Astrocyte (in vitro differentiated cells and primary cell): ENCODE results near the gene CBLC. TPM values are rescaled to one million over a fixed set of nuclear protein-coding genes. Genes with fewer than 3 reads are reported as not detected.

Source experiments
- DNase-seq: peaks from one replicate; pipeline ENCODE4 v3.0.0-alpha.2; 2010; ENCODE audit warnings: low read depth
- FAIRE-seq: peaks from 2 replicates; lab custom pipeline; 2011; peaks lifted over from hg19 to GRCh38; lab: Jason Lieb, UNC
- H2AFZ ChIP-seq: 2 replicates; pipeline ENCODE4 v1.6.0; 2012; ENCODE audit warnings: low read depth, low read length, inconsistent platforms
- H3K27ac ChIP-seq: 2 replicates; pipeline ENCODE4 v1.5.1; 2011; ENCODE audit warnings: low read depth, low read length, inconsistent platforms
- H3K27me3 ChIP-seq: 2 replicates; pipeline ENCODE4 v1.6.0; 2011; ENCODE audit warnings: low read length, inconsistent platforms; ENCODE audit not compliant: insufficient read depth
- H3K36me3 ChIP-seq: 2 replicates; pipeline ENCODE4 v1.5.1; 2011; ENCODE audit warnings: low read length, inconsistent platforms; ENCODE audit not compliant: insufficient read depth
- H3K4me1 ChIP-seq: 2 replicates; pipeline ENCODE4 v1.5.1; 2011; ENCODE audit warnings: low read length, inconsistent platforms; ENCODE audit not compliant: insufficient read depth
- H3K4me2 ChIP-seq: 2 replicates; pipeline ENCODE4 v1.6.0; 2012; ENCODE audit warnings: low read length, inconsistent platforms
- H3K4me3 ChIP-seq: 2 replicates; pipeline ENCODE4 v1.5.1; 2011; ENCODE audit warnings: low read depth, mild to moderate bottlenecking, low read length, inconsistent platforms; ENCODE audit not compliant: insufficient read depth
- H3K79me2 ChIP-seq: 2 replicates; pipeline ENCODE4 v1.6.0; 2012; ENCODE audit warnings: mild to moderate bottlenecking, low read length, inconsistent platforms; ENCODE audit not compliant: insufficient read depth
- H3K9ac ChIP-seq: 2 replicates; pipeline ENCODE4 v1.6.0; 2012; ENCODE audit warnings: mild to moderate bottlenecking, low read length, inconsistent platforms
- H3K9me3 ChIP-seq: 2 replicates; pipeline ENCODE4 v1.5.1; 2012; ENCODE audit warnings: low read depth, mild to moderate bottlenecking, low read length, inconsistent platforms; ENCODE audit not compliant: insufficient read depth
- H4K20me1 ChIP-seq: 2 replicates; pipeline ENCODE4 v1.6.0; 2012; ENCODE audit warnings: low read length, inconsistent platforms; ENCODE audit not compliant: insufficient read depth
- H3K27ac Mint-ChIP-seq: one replicate; pipeline ENCODE4 v1.8.0; 2021; ENCODE audit warnings: mild to moderate bottlenecking, mixed read lengths; ENCODE audit not compliant: unreplicated experiment
- H3K27me3 Mint-ChIP-seq: one replicate; pipeline ENCODE4 v1.8.0; 2021; ENCODE audit warnings: low read depth, mixed read lengths; ENCODE audit not compliant: unreplicated experiment
- H3K36me3 Mint-ChIP-seq: one replicate; pipeline ENCODE4 v1.8.0; 2021; ENCODE audit warnings: low read depth, mixed read lengths; ENCODE audit not compliant: unreplicated experiment
- H3K4me1 Mint-ChIP-seq: one replicate; pipeline ENCODE4 v1.8.0; 2021; ENCODE audit warnings: low read depth, mixed read lengths; ENCODE audit not compliant: unreplicated experiment
- H3K4me3 Mint-ChIP-seq: one replicate; pipeline ENCODE4 v1.8.0; 2021; ENCODE audit warnings: mild to moderate bottlenecking, moderate library complexity, mixed read lengths; ENCODE audit not compliant: unreplicated experiment
- H3K9me3 Mint-ChIP-seq: one replicate; pipeline ENCODE4 v1.8.0; 2021; ENCODE audit warnings: mild to moderate bottlenecking, mixed read lengths; ENCODE audit not compliant: unreplicated experiment
- EZH2 ChIP-seq: IDR thresholded peaks from 2 replicates; pipeline ENCODE4 v1.6.1; 2012; ENCODE audit warnings: mild to moderate bottlenecking, low read length, inconsistent platforms; ENCODE audit not compliant: insufficient read depth
- total RNA-seq: library from RNA; stranded (reverse); gene quantifications from 2 replicates; pipeline ENCODE4 v1.2.1, GENCODE V29; 2021
- TF ChIP-seq, protein P1 (sequence below): IDR thresholded peaks from 2 replicates; pipeline ENCODE4 v1.5.1; 2011; ENCODE audit warnings: low read depth, mild to moderate bottlenecking, inconsistent platforms, low read length, moderate library complexity; ENCODE audit not compliant: insufficient read depth

Gene CBLC
- total RNA-seq, 1 donor from 2014 or later, result not detected

DNA sequence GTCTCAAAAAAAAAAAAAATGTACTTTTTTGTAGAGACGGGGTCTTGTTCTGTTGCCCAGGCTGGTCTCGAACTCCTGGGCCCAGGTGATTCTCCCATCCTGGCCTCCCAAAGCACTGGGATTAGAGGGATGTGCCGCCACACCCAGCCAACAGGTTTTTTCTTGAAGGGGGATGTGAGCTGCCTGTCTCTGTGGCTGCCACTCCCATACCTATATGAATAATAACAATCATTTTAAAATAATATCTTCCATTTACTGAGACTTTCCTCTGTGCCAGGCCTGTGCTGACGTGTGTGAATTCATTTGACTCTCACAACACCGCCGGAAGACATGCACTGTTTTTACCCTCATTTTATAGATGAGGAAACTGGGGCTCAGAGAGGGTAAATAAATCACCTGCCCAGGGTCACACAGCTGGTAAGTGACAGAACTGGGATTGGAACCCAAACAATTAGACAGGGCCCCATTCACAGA lies 36.4 kb upstream of the CBLC start:
- Mint-ChIP-seq H3K27me3 (peaks cover 2% of the 10 kb centered on the region), H3K4me3 (no peak overlapping the region), H3K9me3 (no peaks in the 10 kb centered on the region), H3K36me3 (no peaks in the 10 kb centered on the region), H3K4me1 (peaks cover 12% of the 10 kb centered on the region), H3K27ac (peak overlapping the region; percentile 66)
- Histone ChIP-seq H3K4me2 (no peak overlapping the region), H3K4me1 (peaks cover 41% of the 10 kb centered on the region), H3K79me2 (no peaks in the 10 kb centered on the region), H3K27me3 (no peaks in the 10 kb centered on the region), H3K4me3 (no peak overlapping the region), H3K9me3 (no peaks in the 10 kb centered on the region), H3K27ac (peak overlapping the region; percentile 83), H3K36me3 (no peaks in the 10 kb centered on the region), H3K9ac (peak overlapping the region; percentile 51), H4K20me1 (no peaks in the 10 kb centered on the region), H2AFZ (no peak overlapping the region)
- DNase-seq (no peak), FAIRE-seq (no peak)
- no peak for TF ChIP-seq EZH2

DNA sequence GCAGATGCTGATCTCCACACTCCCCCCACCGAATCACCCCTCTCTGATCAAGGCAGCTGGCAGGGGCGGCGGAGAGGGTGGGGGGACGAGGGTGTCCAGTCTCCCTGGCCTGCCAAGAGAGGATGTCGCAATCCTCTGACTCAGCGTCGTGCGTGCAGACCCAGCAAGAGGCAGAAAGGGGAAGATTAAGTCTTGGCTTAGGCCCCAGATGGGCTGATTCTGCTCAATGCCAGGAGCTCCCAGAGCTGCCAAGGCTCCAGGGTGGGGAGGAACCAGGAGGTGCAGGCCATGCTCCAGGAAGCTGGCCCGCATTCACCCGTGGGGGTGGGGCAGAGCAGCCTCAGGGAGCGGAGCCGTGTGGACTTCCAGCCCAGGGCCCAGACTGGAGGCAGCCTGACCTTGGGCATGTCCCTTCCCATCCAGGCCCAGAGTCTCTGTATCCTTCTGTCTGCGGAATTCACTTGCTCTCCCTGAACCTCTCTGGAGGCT lies 35.8 kb upstream of the CBLC start:
- no peak for FAIRE-seq
- no peak overlapping the region for H3K4me3 Mint-ChIP-seq
- TF ChIP-seq EZH2, result no peak
- TF ChIP-seq, protein P1, sequence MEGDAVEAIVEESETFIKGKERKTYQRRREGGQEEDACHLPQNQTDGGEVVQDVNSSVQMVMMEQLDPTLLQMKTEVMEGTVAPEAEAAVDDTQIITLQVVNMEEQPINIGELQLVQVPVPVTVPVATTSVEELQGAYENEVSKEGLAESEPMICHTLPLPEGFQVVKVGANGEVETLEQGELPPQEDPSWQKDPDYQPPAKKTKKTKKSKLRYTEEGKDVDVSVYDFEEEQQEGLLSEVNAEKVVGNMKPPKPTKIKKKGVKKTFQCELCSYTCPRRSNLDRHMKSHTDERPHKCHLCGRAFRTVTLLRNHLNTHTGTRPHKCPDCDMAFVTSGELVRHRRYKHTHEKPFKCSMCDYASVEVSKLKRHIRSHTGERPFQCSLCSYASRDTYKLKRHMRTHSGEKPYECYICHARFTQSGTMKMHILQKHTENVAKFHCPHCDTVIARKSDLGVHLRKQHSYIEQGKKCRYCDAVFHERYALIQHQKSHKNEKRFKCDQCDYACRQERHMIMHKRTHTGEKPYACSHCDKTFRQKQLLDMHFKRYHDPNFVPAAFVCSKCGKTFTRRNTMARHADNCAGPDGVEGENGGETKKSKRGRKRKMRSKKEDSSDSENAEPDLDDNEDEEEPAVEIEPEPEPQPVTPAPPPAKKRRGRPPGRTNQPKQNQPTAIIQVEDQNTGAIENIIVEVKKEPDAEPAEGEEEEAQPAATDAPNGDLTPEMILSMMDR, result no peak
- no peaks in the 10 kb centered on the region for H4K20me1 ChIP-seq
- H3K4me3 ChIP-seq, result no peak overlapping the region
- peak overlapping the region; percentile 75 for H3K9ac ChIP-seq
- H3K9me3 ChIP-seq, result no peaks in the 10 kb centered on the region
- no peaks in the 10 kb centered on the region for H3K79me2 ChIP-seq
- no peaks in the 10 kb centered on the region for H3K27me3 ChIP-seq
- peaks cover 41% of the 10 kb centered on the region for H3K4me1 ChIP-seq
- peaks cover 13% of the 10 kb centered on the region for H3K4me1 Mint-ChIP-seq
- no peaks in the 10 kb centered on the region for H3K9me3 Mint-ChIP-seq
- DNase-seq, result peak; percentile 100
- H3K36me3 Mint-ChIP-seq, result peaks cover 1% of the 10 kb centered on the region
- H3K27ac ChIP-seq, result peak overlapping the region; percentile 87
- peak overlapping the region; percentile 75 for H3K4me2 ChIP-seq
- peaks cover 4% of the 10 kb centered on the region for H3K27me3 Mint-ChIP-seq
- H3K36me3 ChIP-seq, result no peaks in the 10 kb centered on the region
- peak overlapping the region; percentile 39 for H2AFZ ChIP-seq
- H3K27ac Mint-ChIP-seq, result peak overlapping the region; percentile 69

DNA sequence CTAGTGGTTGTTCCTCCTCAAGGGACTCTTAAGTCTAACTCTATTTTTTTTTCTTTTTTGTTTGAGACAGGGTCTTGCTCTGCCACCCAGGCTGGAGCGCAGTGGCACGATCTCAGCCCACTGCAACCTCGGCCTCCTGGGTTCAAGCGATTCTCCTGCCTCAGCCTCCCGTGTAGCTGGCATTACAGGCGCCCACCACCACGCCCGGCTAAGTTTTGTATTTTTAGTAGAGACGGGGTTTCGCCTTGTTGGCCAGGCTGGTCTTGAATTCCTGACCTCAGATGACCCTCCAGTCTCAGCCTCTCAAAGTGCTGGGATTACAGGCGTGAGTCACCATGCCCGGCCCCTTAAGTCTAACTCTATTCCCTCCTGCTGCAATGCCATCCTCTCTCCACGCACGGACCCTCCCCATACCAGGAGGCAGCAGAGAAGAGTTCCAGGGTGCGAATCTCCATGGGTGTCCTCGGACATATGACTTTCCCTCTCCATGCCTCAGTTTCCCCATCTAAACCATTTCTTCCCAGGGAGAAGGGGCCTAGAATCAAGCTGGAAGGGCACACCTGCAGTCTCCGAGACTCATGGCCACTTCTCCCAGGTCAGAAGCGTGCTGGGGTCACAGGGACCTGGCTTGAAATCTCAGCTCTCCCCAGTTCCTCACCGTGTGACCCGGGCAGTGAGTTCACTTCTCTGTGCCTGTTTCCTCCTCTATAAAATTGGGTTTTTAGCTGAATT lies 35.2 kb upstream of the CBLC start:
- H3K9ac ChIP-seq, result peak overlapping the region; percentile 75
- peak overlapping the region; percentile 10 for H3K4me3 ChIP-seq
- Mint-ChIP-seq H3K4me1 (peaks cover 13% of the 10 kb centered on the region), H3K9me3 (no peaks in the 10 kb centered on the region), H3K36me3 (peaks cover 1% of the 10 kb centered on the region), H3K27me3 (peaks cover 4% of the 10 kb centered on the region), H3K27ac (peak overlapping the region; percentile 69), H3K4me3 (no peak overlapping the region)
- H3K27ac ChIP-seq, result peak overlapping the region; percentile 87
- H3K9me3 ChIP-seq, result no peaks in the 10 kb centered on the region
- no peaks in the 10 kb centered on the region for H3K79me2 ChIP-seq
- peaks cover 38% of the 10 kb centered on the region for H3K4me1 ChIP-seq
- FAIRE-seq, result no peak
- peak overlapping the region; percentile 39 for H2AFZ ChIP-seq
- peak overlapping the region; percentile 75 for H3K4me2 ChIP-seq
- no peaks in the 10 kb centered on the region for H3K27me3 ChIP-seq
- no peaks in the 10 kb centered on the region for H4K20me1 ChIP-seq
- DNase-seq, result no peak
- TF ChIP-seq, protein P1, result no peak
- TF ChIP-seq EZH2, result no peak
- H3K36me3 ChIP-seq, result no peaks in the 10 kb centered on the region
